Transverse colon (tissue), 4 donors: ENCODE results near the gene NHERF1. TPM values are rescaled to one million over a fixed set of nuclear protein-coding genes. Genes with fewer than 3 reads are reported as not detected.

Experiments
- DNase-seq: peaks from one replicate; pipeline ENCODE4 v3.0.0-alpha.2; 2019
- H3K27ac ChIP-seq, 4 donors: fragments of 200-600 bp; sonication (generic); 2 replicates each; pipeline ENCODE4 v1.5.1; 2016 to 2018; ENCODE audit warnings: inconsistent platforms in 4 of 4
- H3K27me3 ChIP-seq: fragments of 200-600 bp; sonication (generic); 2 replicates; pipeline ENCODE4 v1.5.1; 2017; ENCODE audit warnings: inconsistent platforms
- H3K36me3 ChIP-seq, 4 donors: fragments of 200-600 bp; sonication (generic); 2 replicates each; pipeline ENCODE4 v1.5.1; 2017 to 2019; ENCODE audit warnings: inconsistent platforms in 4 of 4
- H3K4me1 ChIP-seq, 4 donors: fragments of 200-600 bp; sonication (generic); 2 replicates each; pipeline ENCODE4 v1.5.1; 2017 to 2020; ENCODE audit warnings: inconsistent platforms in 4 of 4
- H3K4me3 ChIP-seq, 4 donors: fragments of 200-600 bp; sonication (generic); 1 replicate in 1 of 4; 2 replicates in 3 of 4; pipeline versions ENCODE4 v1.5.1 to v1.6.1; 2017 to 2019; ENCODE audit warnings: inconsistent platforms in 4 of 4
- H3K9me3 ChIP-seq, 2 donors: fragments of 200-600 bp; sonication (generic); 2 replicates each; pipeline ENCODE4 v1.5.1; 2017 to 2019; ENCODE audit warnings: inconsistent platforms in 2 of 2
- CTCF ChIP-seq, 5 experiments: fragments of 200-600 bp in 3 of 5; fragments of 450-650 bp in 2 of 5; sonication (generic) in 3 of 5; IDR thresholded peaks; 1 replicate in 2 of 5; 2 replicates in 3 of 5; pipeline ENCODE4 v1.5.1; 2016 to 2017; ENCODE audit warnings: antibody characterized with exemption in 5 of 5, inconsistent platforms in 3 of 5, mild to moderate bottlenecking in 2 of 5, moderate library complexity in 1 of 5
- EP300 ChIP-seq: sonication (generic); formaldehyde crosslinking; IDR thresholded peaks from one replicate; pipeline ENCODE4 v1.6.1; 2017; ENCODE audit warnings: antibody characterized with exemption, low read depth
- POLR2A ChIP-seq: fragments of 450-650 bp; IDR thresholded peaks from one replicate; pipeline ENCODE4 v1.6.1; 2016; ENCODE audit warnings: antibody characterized with exemption, mild to moderate bottlenecking, moderate library complexity
- POLR2AphosphoS5 ChIP-seq, 3 donors: sonication (generic); formaldehyde crosslinking; IDR thresholded peaks; one replicate each; pipeline ENCODE4 v1.6.1; 2016; ENCODE audit warnings: antibody characterized with exemption in 3 of 3
- WGBS, 2 donors: methylation state at CpG; one replicate each; pipeline ENCODE4 v1.1.5; 2018; ENCODE audit warnings: low coverage in 1 of 2; 5-methylcytosine and 5-hydroxymethylcytosine counted together
- in situ Hi-C, 4 donors: fragments of 200-750 bp; cut with MboI; loops; one replicate each; pipeline versions ENCODE4 v1.15.0 to v1.15.1; 2017; ENCODE audit warnings: low sequenced_read_pairs in 3 of 4, low pct_ligation_motif_present in 1 of 4, low pct_unique_long_range_greater_than_20kb in 1 of 4
- intact Hi-C: fragments of 100-400 bp; cut with DNase I; formaldehyde crosslinking; loops from one replicate; pipeline ENCODE4 v1.15.1; 2023; ENCODE audit warnings: low total_unique reads
- total RNA-seq, 4 donors: library from RNA; depleted of rRNA; stranded (reverse); fragments of >200 nt; gene quantifications; one replicate each; pipeline ENCODE4 v1.1.0, GENCODE V29; 2016

Gene NHERF1
- total RNA-seq, 4 donors from 2014 or later, result 118 to 463 (median 233) TPM

- intact Hi-C loops, result no loop called here
- in situ Hi-C loops, result no loop called here
- H3K27ac ChIP-seq, result peak overlapping the region; percentile 37 to 58 (median 51)
- H3K9me3 ChIP-seq, result no peaks in the 10 kb centered on the region
- H3K4me1 ChIP-seq, result peaks cover 25 to 74% (median 45%) of the 10 kb centered on the region in 4 donors
- DNase-seq, result peak; percentile 82
- TF ChIP-seq POLR2A, result peak; percentile 39
- TF ChIP-seq POLR2AphosphoS5 (IDR thresholded peaks at IDR 0.05), result peak in 2 of 3 donors; percentile 25 to 40
- TF ChIP-seq CTCF (IDR thresholded peaks at IDR 0.05), result no peak
- H3K27me3 ChIP-seq, result no peaks in the 10 kb centered on the region
- H3K36me3 ChIP-seq, result peaks cover 0 to 10% (median 1%) of the 10 kb centered on the region in 4 donors
- 67% methylated on average over 11 of the region's 16 CpGs; no CpG with 5 or more reads in 1 of the 2 donors for WGBS, 2 donors
- no peak overlapping the region for H3K4me3 ChIP-seq
Measured at GRCh38 chr17:74763565-74764387, 15.3 kb downstream of the NHERF1 start.

GRCh38 chr17:74764751-74765286, 16.4 kb downstream of the NHERF1 start:
- Histone ChIP-seq H3K36me3 (peaks cover 0 to 10% (median 3%) of the 10 kb centered on the region in 4 donors), H3K4me3 (no peak overlapping the region), H3K27ac (peak overlapping the region; percentile 15 to 55 (median 42)), H3K4me1 (peaks cover 16 to 64% (median 35%) of the 10 kb centered on the region in 4 donors), H3K9me3 (no peaks in the 10 kb centered on the region), H3K27me3 (no peaks in the 10 kb centered on the region)
- TF ChIP-seq CTCF (IDR thresholded peaks at IDR 0.05) (no peak), EP300 (no peak), POLR2AphosphoS5 (IDR thresholded peaks at IDR 0.05) (no peak), POLR2A (no peak)
- no peak for DNase-seq
- intact Hi-C loops, result no loop called here
- WGBS, 2 donors, result 85% methylated on average over 4 of the region's 4 CpGs; no CpG with 5 or more reads in 1 of the 2 donors
- in situ Hi-C loops, result no loop called here

GRCh38 chr17:74766413-74766812, 18.0 kb downstream of the NHERF1 start:
- 75 to 96% methylated on average over 2 of the region's 2 CpGs for WGBS, 2 donors
- Histone ChIP-seq H3K36me3 (peaks cover 0 to 15% (median 3%) of the 10 kb centered on the region in 4 donors), H3K9me3 (no peaks in the 10 kb centered on the region), H3K27ac (no peak overlapping the region), H3K4me1 (peaks cover 7 to 54% (median 27%) of the 10 kb centered on the region in 4 donors), H3K27me3 (no peaks in the 10 kb centered on the region), H3K4me3 (no peak overlapping the region)
- in situ Hi-C loops, result no loop called here
- no peak for TF ChIP-seq CTCF (IDR thresholded peaks at IDR 0.05)
- TF ChIP-seq EP300, result no peak
- TF ChIP-seq POLR2AphosphoS5 (IDR thresholded peaks at IDR 0.05), result no peak
- TF ChIP-seq POLR2A, result no peak
- DNase-seq, result no peak
- intact Hi-C loops, result no loop called here

- Histone ChIP-seq H3K4me3 (no peak overlapping the region), H3K9me3 (no peaks in the 10 kb centered on the region), H3K4me1 (peaks cover 7 to 47% (median 27%) of the 10 kb centered on the region in 4 donors), H3K36me3 (peaks cover 0 to 22% (median 3%) of the 10 kb centered on the region in 4 donors), H3K27me3 (no peaks in the 10 kb centered on the region), H3K27ac (peak overlapping the region in 1 of 4 donors; percentile 12)
- WGBS, 2 donors, result 74% methylated on average over 10 of the region's 10 CpGs; no CpG with 5 or more reads in 1 of the 2 donors
- no peak for DNase-seq
- in situ Hi-C loops, result no loop called here
- intact Hi-C loops, result no loop called here
- TF ChIP-seq CTCF (IDR thresholded peaks at IDR 0.05), result no peak
- no peak for TF ChIP-seq POLR2A
- no peak for TF ChIP-seq POLR2AphosphoS5 (IDR thresholded peaks at IDR 0.05)
- no peak for TF ChIP-seq EP300
Measured at GRCh38 chr17:74767111-74767516, 18.7 kb downstream of the NHERF1 start.
